Measurements from ENCODE around the gene DHRS7.
A peak's percentile ranks its signal among the peaks of the same experiment; 100 is the strongest.

The DHRS7 gene

GRCh38 chr14:60199321-60199720 is 34.1 kb upstream of the DHRS7 start:
- DNase-seq, result no peak
- Histone ChIP-seq H3K9me3 (no peaks in the 10 kb centered on the region), H3K36me3 (no peaks in the 10 kb centered on the region), H3K27me3 (no peaks in the 10 kb centered on the region), H3K4me1 (peaks cover 3% of the 10 kb centered on the region; the same call in 1 of the 2 replicates), H3K4me3 (ENCODE audit: low read depth, low read length) (no peak overlapping the region)
- TF ChIP-seq, protein P1, sequence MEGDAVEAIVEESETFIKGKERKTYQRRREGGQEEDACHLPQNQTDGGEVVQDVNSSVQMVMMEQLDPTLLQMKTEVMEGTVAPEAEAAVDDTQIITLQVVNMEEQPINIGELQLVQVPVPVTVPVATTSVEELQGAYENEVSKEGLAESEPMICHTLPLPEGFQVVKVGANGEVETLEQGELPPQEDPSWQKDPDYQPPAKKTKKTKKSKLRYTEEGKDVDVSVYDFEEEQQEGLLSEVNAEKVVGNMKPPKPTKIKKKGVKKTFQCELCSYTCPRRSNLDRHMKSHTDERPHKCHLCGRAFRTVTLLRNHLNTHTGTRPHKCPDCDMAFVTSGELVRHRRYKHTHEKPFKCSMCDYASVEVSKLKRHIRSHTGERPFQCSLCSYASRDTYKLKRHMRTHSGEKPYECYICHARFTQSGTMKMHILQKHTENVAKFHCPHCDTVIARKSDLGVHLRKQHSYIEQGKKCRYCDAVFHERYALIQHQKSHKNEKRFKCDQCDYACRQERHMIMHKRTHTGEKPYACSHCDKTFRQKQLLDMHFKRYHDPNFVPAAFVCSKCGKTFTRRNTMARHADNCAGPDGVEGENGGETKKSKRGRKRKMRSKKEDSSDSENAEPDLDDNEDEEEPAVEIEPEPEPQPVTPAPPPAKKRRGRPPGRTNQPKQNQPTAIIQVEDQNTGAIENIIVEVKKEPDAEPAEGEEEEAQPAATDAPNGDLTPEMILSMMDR (IDR thresholded peaks at IDR 0.05; ENCODE audit: low read depth, low read length), result no peak

DNA sequence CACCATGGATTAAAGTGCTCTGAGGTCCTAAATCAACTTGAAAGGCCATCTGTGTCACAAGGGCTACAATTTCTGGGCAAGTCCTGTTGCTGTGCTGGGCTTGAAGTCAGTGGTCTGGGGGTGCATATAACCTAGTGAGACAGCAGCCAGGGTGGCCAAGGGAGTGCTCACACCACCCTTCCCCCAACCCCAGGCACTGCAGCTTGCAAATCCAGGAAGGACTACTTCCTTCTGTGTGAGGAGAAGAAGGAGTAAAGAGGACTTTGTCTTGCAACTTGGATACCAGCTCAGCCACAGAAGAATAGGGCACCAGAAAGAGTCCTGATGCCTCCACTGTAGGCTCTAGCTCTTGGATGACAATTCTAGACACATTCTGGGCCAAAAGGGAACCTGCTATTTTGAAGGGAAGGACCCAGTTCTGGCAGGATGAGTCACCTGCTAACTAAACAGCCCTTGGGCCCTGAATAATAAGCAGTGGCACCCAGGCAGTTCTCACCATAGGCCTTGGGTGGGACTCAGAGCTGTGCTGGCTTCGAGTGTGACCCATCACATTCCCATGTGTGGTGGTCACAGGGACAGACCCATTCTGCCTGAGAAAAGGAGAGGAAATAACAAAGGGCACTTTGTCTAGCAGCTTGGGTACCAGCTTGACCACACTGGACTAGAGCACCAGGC is 32.6 kb upstream of the DHRS7 start:
- H3K4me3 ChIP-seq (ENCODE audit: low read depth, low read length), result no peak overlapping the region
- TF ChIP-seq, protein P1 (IDR thresholded peaks at IDR 0.05; ENCODE audit: low read depth, low read length), result no peak
- DNase-seq, result no peak
- H3K9me3 ChIP-seq, result no peaks in the 10 kb centered on the region
- no peaks in the 10 kb centered on the region for H3K4me1 ChIP-seq
- H3K27me3 ChIP-seq, result no peaks in the 10 kb centered on the region
- H3K36me3 ChIP-seq, result no peaks in the 10 kb centered on the region

- H3K27me3 ChIP-seq, result no peaks in the 10 kb centered on the region
- no peaks in the 10 kb centered on the region for H3K4me1 ChIP-seq
- H3K36me3 ChIP-seq, result no peaks in the 10 kb centered on the region
- no peak for DNase-seq
- TF ChIP-seq, protein P1 (IDR thresholded peaks at IDR 0.05; ENCODE audit: low read depth, low read length), result no peak
- no peak overlapping the region for H3K4me3 ChIP-seq (ENCODE audit: low read depth, low read length)
- H3K9me3 ChIP-seq, result no peaks in the 10 kb centered on the region
Measured at GRCh38 chr14:60196291-60196690, 31.1 kb upstream of the DHRS7 start.

DNA sequence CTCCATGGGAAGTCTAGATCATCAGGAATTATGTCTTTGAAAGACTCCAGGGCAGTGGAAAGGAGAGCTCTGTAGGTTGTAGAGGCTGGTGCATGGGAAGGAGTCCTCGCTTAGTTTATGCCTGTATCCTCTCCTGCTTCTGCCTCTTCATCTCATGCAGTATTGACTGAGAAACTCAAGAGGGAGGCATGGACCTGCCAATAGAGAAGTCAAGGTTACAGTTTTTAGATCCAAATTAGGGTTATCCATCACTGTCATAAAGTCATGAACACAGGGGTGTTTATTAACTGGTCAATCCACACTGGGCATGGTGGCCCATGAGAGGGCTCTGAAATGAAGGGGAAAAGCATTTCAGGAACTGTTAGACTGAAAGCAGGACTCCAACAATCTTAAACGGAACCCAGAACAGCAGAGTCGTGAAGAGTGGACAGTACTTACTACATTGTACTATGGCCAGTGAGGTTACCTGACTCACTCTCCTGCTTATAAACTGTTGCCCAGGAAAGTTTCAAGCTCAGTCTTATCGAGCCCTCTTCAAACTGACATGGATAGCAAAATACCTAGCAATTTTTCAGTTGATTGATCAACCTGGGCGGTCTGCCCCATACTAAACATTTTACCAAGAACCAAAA is 30.1 kb upstream of the DHRS7 start:
- DNase-seq, result no peak
- H3K36me3 ChIP-seq, result no peaks in the 10 kb centered on the region

DNA sequence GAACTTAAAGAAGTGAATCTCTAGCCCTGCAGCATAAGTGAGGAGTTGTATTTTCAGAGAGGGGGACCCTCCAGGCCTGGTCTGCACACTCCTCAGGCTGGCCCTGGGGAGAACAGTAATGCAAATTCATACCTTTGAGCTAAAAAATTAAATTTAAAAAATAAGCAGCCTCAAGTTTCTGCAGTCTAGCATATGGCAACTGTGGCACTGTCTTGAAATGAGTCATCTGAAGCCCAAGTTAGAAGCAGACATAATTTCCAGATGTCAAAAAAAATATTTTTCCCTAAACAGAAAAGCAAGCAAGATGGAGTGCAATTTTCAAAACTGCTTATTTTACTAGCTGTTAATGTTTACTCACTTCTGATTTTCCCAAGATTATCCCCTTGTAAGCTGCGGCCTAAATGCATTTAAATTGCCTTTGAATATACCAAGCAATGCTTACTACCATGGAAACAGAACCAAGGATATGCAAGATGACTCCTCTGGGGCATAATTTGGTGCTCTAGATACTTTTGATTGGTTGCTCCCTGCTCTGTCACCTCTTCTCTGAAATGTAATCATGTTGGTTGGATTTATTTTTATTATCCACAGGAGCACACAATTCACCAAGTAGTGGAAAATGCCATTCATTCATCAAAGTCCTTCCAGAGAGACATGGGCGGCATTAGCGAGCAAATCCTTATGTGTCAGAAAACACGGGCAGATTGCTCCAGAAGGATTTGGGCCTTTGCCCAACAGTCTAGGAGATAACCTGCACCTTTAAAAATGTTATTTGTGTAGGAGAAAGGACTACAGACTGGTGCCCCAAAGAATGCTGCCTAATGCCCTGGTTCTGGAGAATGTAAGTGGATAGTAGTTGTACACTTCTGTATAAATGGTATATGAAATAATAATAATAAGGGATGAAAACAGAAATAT is 25.0 kb upstream of the DHRS7 start:
- no peak overlapping the region for H3K4me3 ChIP-seq (ENCODE audit: low read depth, low read length)
- no peak for DNase-seq
- no peaks in the 10 kb centered on the region; the same call in 1 of the 2 replicates for H3K4me1 ChIP-seq
- H3K36me3 ChIP-seq, result no peaks in the 10 kb centered on the region
- TF ChIP-seq, protein P1 (IDR thresholded peaks at IDR 0.05; ENCODE audit: low read depth, low read length), result no peak
- H3K27me3 ChIP-seq, result no peaks in the 10 kb centered on the region
- H3K9me3 ChIP-seq, result no peaks in the 10 kb centered on the region

More for the DNA sequence above, 30.1 kb upstream of the DHRS7 start:
- Histone ChIP-seq H3K9me3 (no peaks in the 10 kb centered on the region), H3K4me1 (no peaks in the 10 kb centered on the region), H3K27me3 (no peaks in the 10 kb centered on the region), H3K4me3 (ENCODE audit: low read depth, low read length) (no peak overlapping the region)
- TF ChIP-seq, protein P1 (IDR thresholded peaks at IDR 0.05; ENCODE audit: low read depth, low read length), result 0 out of 2 replicates have a peak, but pooled peaks have one; percentile 22

Measured in BE2C (cell line).